Calu3 (cell line): ENCODE measurements around the gene PCSK5. TPM values are rescaled to one million over a fixed set of nuclear protein-coding genes. Genes with fewer than 3 reads are reported as not detected.

ENCODE experiments used
- BruUV-seq: library from RNA; stranded (reverse); fragments of 400-500 nt; replicated peaks from 2 replicates; lab custom pipeline; 2021; lab: Mats Ljungman, UMichigan
- CTCF ChIA-PET: fragments of 300-600 bp; sonication (Branson Sonifier 250); formaldehyde crosslinking; loops from one replicate; lab custom pipeline; 2022; ENCODE audit warnings: antibody characterized with exemption; lab: Charles Lee
- DNase-seq: peaks from one replicate; pipeline ENCODE4 v3.0.0; 2022
- H3K27ac Mint-ChIP-seq: one replicate; pipeline ENCODE4 v1.8.0; 2022; ENCODE audit warnings: mixed read lengths; ENCODE audit not compliant: unreplicated experiment
- H3K27me3 Mint-ChIP-seq: one replicate; pipeline ENCODE4 v1.8.0; 2022; ENCODE audit warnings: mixed read lengths; ENCODE audit not compliant: unreplicated experiment
- H3K36me3 Mint-ChIP-seq: one replicate; pipeline ENCODE4 v1.8.0; 2022; ENCODE audit warnings: mild to moderate bottlenecking, moderate library complexity, mixed read lengths; ENCODE audit not compliant: insufficient read depth, unreplicated experiment
- H3K4me1 Mint-ChIP-seq: one replicate; pipeline ENCODE4 v1.8.0; 2022; ENCODE audit warnings: mild to moderate bottlenecking, low read depth, mixed read lengths; ENCODE audit not compliant: unreplicated experiment
- H3K4me3 Mint-ChIP-seq: one replicate; pipeline ENCODE4 v1.8.0; 2022; ENCODE audit warnings: mild to moderate bottlenecking, low read depth, moderate library complexity, mixed read lengths; ENCODE audit not compliant: unreplicated experiment
- H3K9me3 Mint-ChIP-seq: one replicate; pipeline ENCODE4 v1.8.0; 2022; ENCODE audit warnings: low read depth, mixed read lengths; ENCODE audit not compliant: unreplicated experiment
- CTCF ChIP-seq: fragments of 200-600 bp; IDR thresholded peaks from one replicate; pipeline ENCODE4 v1.8.0; 2022; ENCODE audit warnings: antibody characterized with exemption; ENCODE audit not compliant: unreplicated experiment
- intact Hi-C: fragments of 100-400 bp; cut with micrococcal nuclease; formaldehyde crosslinking; loops from one replicate; pipeline ENCODE4 v1.10.0; 2022; ENCODE audit not compliant: unreplicated experiment
- total RNA-seq: library from RNA; stranded (reverse); gene quantifications from 2 replicates; pipeline ENCODE4 v1.2.3, GENCODE V29; 2022

The PCSK5 gene
- total RNA-seq, 1 experiment from 2014 or later: 38.4 TPM

DNA sequence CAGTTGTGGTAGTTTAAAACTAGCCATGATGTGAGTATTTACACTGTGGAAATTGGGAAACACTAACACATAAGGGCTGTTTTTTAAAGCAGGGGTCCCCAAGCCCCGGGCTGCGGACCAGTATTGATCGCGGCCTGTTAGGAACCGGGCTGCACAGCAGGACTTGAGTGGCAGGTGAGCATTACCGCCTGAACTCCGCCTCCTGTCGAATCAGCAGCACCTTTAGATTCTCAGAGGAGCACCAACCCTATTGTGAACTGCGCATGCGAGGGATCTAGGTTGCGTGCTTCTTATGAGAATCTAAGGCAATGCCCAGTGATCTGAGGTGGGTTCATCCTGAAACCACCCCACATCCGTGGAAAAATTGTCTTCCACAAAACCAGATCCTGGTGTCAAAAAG is 127.8 kb downstream of the PCSK5 start:
- H3K9me3 Mint-ChIP-seq: no peaks in the 10 kb centered on the region
- no peaks in the 10 kb centered on the region for H3K36me3 Mint-ChIP-seq
- H3K4me3 Mint-ChIP-seq: no peak overlapping the region
- no peaks in the 10 kb centered on the region for H3K27me3 Mint-ChIP-seq
- BruUV-seq: no TSS peak
- intact Hi-C loops: no loop called here
- no peak overlapping the region for H3K27ac Mint-ChIP-seq
- CTCF ChIA-PET: no interaction called here
- no peak for TF ChIP-seq CTCF
- peaks cover 12% of the 10 kb centered on the region for H3K4me1 Mint-ChIP-seq
- no peak for DNase-seq

GRCh38 chr9:76018761-76019160 is 128.3 kb downstream of the PCSK5 start:
- peaks cover 12% of the 10 kb centered on the region for H3K4me1 Mint-ChIP-seq
- CTCF ChIA-PET: no interaction called here
- TF ChIP-seq CTCF: no peak
- no peak for DNase-seq
- no peaks in the 10 kb centered on the region for H3K9me3 Mint-ChIP-seq
- H3K4me3 Mint-ChIP-seq: no peak overlapping the region
- H3K27ac Mint-ChIP-seq: no peak overlapping the region
- H3K36me3 Mint-ChIP-seq: no peaks in the 10 kb centered on the region
- no peaks in the 10 kb centered on the region for H3K27me3 Mint-ChIP-seq
- BruUV-seq: no TSS peak
- intact Hi-C loops: no loop called here

GRCh38 chr9:76020652-76021051 is 130.2 kb downstream of the PCSK5 start:
- DNase-seq: no peak
- TF ChIP-seq CTCF: no peak
- no peak overlapping the region for H3K4me3 Mint-ChIP-seq
- H3K36me3 Mint-ChIP-seq: peaks cover 4% of the 10 kb centered on the region
- no peak overlapping the region for H3K27ac Mint-ChIP-seq
- no peaks in the 10 kb centered on the region for H3K9me3 Mint-ChIP-seq
- H3K27me3 Mint-ChIP-seq: no peaks in the 10 kb centered on the region
- peaks cover 9% of the 10 kb centered on the region for H3K4me1 Mint-ChIP-seq
- intact Hi-C loops: no loop called here
- BruUV-seq: no TSS peak
- CTCF ChIA-PET: no interaction called here

GRCh38 chr9:76022317-76022716 is 131.8 kb downstream of the PCSK5 start:
- H3K36me3 Mint-ChIP-seq: peaks cover 10% of the 10 kb centered on the region
- DNase-seq: no peak
- no TSS peak for BruUV-seq
- CTCF ChIA-PET: no interaction called here
- H3K27me3 Mint-ChIP-seq: no peaks in the 10 kb centered on the region
- TF ChIP-seq CTCF: no peak
- H3K27ac Mint-ChIP-seq: no peak overlapping the region
- H3K4me1 Mint-ChIP-seq: no peaks in the 10 kb centered on the region
- H3K9me3 Mint-ChIP-seq: no peaks in the 10 kb centered on the region
- intact Hi-C loops: no loop called here
- H3K4me3 Mint-ChIP-seq: no peak overlapping the region
